Fibroblast of mammary gland (primary cell): ENCODE results near the gene ANKRD66.

Experiments used
- DNase-seq: peaks from one replicate; pipeline ENCODE4 v3.0.0-alpha.2; 2010; ENCODE audit warnings: low read depth
- H3K4me3 ChIP-seq: 2 replicates; pipeline ENCODE4 v1.5.1; 2011; ENCODE audit warnings: low read depth, mild to moderate bottlenecking, low read length, moderate library complexity; ENCODE audit not compliant: control insufficient read depth
- CTCF ChIP-seq: conservative IDR thresholded peaks from 2 replicates; pipeline ENCODE4 v1.5.1; 2011; ENCODE audit warnings: low read depth, low read length, inconsistent platforms; ENCODE audit not compliant: control insufficient read depth, insufficient read depth

The ANKRD66 gene

GRCh38 chr6:46789434-46790354, 43.0 kb downstream of the ANKRD66 start:
- DNase-seq = no peak
- no peak overlapping the region for H3K4me3 ChIP-seq
- TF ChIP-seq CTCF = no peak

- DNase-seq = no peak
- H3K4me3 ChIP-seq = no peak overlapping the region
- TF ChIP-seq CTCF = no peak
Observed at GRCh38 chr6:46790355-46790874, 43.7 kb downstream of the ANKRD66 start.

GRCh38 chr6:46792635-46793034, 45.9 kb downstream of the ANKRD66 start:
- no peak for DNase-seq
- TF ChIP-seq CTCF = no peak
- H3K4me3 ChIP-seq = no peak overlapping the region

GRCh38 chr6:46793138-46793537, 46.4 kb downstream of the ANKRD66 start, which contains the start of gene MEP1A:
Gene MEP1A, plus strand, starts transcription at chr6:46793389. Its CDS starts 10 bp downstream, at chr6:46793399.
- no peak within 1 kb of the TSS for H3K4me3 ChIP-seq
- TF ChIP-seq CTCF = no peak
- no peak for DNase-seq

GRCh38 chr6:46794068-46794467, 47.3 kb downstream of the ANKRD66 start:
- DNase-seq = no peak
- TF ChIP-seq CTCF = no peak

GRCh38 chr6:46795816-46796215, 49.1 kb downstream of the ANKRD66 start:
- DNase-seq = no peak
- TF ChIP-seq CTCF = no peak
- no peak overlapping the region for H3K4me3 ChIP-seq

More at GRCh38 chr6:46794068-46794467, 47.3 kb downstream of the ANKRD66 start:
- no peak overlapping the region for H3K4me3 ChIP-seq
